Vagina (tissue), 2 donors: ENCODE measurements around the gene CHN2. TPM values are rescaled to one million over a fixed set of nuclear protein-coding genes. Genes with fewer than 3 reads are reported as not detected.

ENCODE experiments used
- DNase-seq, 2 donors: peaks; one replicate each; pipeline ENCODE4 v3.0.0-alpha.2; 2017; ENCODE audit errors: extremely low spot score in 2 of 2
- H3K27ac ChIP-seq: fragments of 200-600 bp; sonication (generic); one replicate; pipeline ENCODE4 v1.5.1; 2019
- H3K27me3 ChIP-seq: fragments of 200-600 bp; sonication (generic); one replicate; pipeline ENCODE4 v1.5.1; 2019
- H3K36me3 ChIP-seq, 2 donors: fragments of 200-600 bp; sonication (generic); one replicate each; pipeline ENCODE4 v1.5.1; 2017 to 2019
- H3K4me1 ChIP-seq: fragments of 200-600 bp; sonication (generic); one replicate; pipeline ENCODE4 v1.5.1; 2019
- H3K4me3 ChIP-seq, 2 donors: fragments of 200-600 bp; sonication (generic); 1 replicate in 1 of 2; 2 replicates in 1 of 2; pipeline ENCODE4 v1.5.1; 2016 to 2019
- H3K9me3 ChIP-seq: fragments of 200-600 bp; sonication (generic); one replicate; pipeline ENCODE4 v1.5.1; 2019
- CTCF ChIP-seq, 3 experiments: fragments of 450-650 bp in 2 of 3; fragments of 200-600 bp in 1 of 3; sonication (generic) in 1 of 3; IDR thresholded peaks; one replicate each; pipeline ENCODE4 v1.5.1; 2017 to 2019; ENCODE audit warnings: antibody characterized with exemption in 3 of 3, mild to moderate bottlenecking in 2 of 3, moderate library complexity in 2 of 3
- POLR2A ChIP-seq, 2 donors: fragments of 450-650 bp; IDR thresholded peaks; one replicate each; pipeline ENCODE4 v1.6.1; 2017; ENCODE audit warnings: antibody characterized with exemption in 2 of 2, mild to moderate bottlenecking in 2 of 2, moderate library complexity in 2 of 2
- POLR2AphosphoS5 ChIP-seq, 2 donors: sonication (generic); formaldehyde crosslinking; IDR thresholded peaks; one replicate each; pipeline ENCODE4 v1.9.0; 2017; ENCODE audit warnings: antibody characterized with exemption in 2 of 2, mild to moderate bottlenecking in 2 of 2, low read depth in 1 of 2; ENCODE audit not compliant: insufficient read depth in 1 of 2
- intact Hi-C: fragments of 100-400 bp; cut with DNase I; formaldehyde crosslinking; loops from one replicate; pipeline ENCODE4 v1.15.1; 2023
- total RNA-seq: library from RNA; depleted of rRNA; stranded (reverse); fragments of >200 nt; gene quantifications from one replicate; pipeline ENCODE4 v1.2.3, GENCODE V29; 2016

The CHN2 gene
- total RNA-seq, 1 donor from 2014 or later = 11.0 TPM

DNA sequence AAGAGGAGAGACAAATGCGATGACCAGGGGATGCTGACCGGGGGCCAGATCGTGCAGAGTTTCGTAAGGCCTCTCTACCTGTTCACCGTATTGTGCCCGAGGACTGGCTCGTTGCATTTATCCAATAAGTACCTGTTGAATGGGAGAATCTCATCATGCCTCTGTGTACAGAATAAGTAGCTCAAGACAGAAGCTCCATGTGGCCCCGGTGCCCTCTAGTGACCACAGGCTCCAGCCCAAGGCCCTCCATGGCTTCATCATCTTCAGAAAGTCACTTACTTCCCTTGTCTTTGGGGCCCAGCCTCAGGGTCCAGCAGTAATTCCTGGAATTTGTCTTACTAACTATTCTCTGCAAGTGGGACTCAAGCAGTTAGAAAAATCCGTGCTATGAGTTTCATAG lies 151.0 kb downstream of the CHN2 start:
- TF ChIP-seq POLR2AphosphoS5 (IDR thresholded peaks at IDR 0.05; ENCODE audit: insufficient read depth in 1 of 2, low read depth in 1 of 2) = no peak
- TF ChIP-seq CTCF (IDR thresholded peaks at IDR 0.05) = peak in 1 of 3 experiments; percentile 14
- H3K4me3 ChIP-seq = no peak overlapping the region
- no peaks in the 10 kb centered on the region for H3K4me1 ChIP-seq
- no peak for DNase-seq
- intact Hi-C loops = no loop called here
- no peaks in the 10 kb centered on the region for H3K9me3 ChIP-seq
- no peaks in the 10 kb centered on the region for H3K27me3 ChIP-seq
- H3K36me3 ChIP-seq = no peaks in the 10 kb centered on the region
- no peak overlapping the region for H3K27ac ChIP-seq

- no peak for DNase-seq
- Histone ChIP-seq H3K27ac (no peak overlapping the region), H3K36me3 (no peaks in the 10 kb centered on the region), H3K4me1 (no peaks in the 10 kb centered on the region), H3K27me3 (no peaks in the 10 kb centered on the region), H3K4me3 (no peak overlapping the region), H3K9me3 (no peaks in the 10 kb centered on the region)
- intact Hi-C loops = no loop called here
- TF ChIP-seq CTCF (IDR thresholded peaks at IDR 0.05) (no peak), POLR2AphosphoS5 (IDR thresholded peaks at IDR 0.05; ENCODE audit: insufficient read depth in 1 of 2, low read depth in 1 of 2) (no peak), POLR2A (IDR thresholded peaks at IDR 0.05) (no peak)
Observed at GRCh38 chr7:29346231-29346978, 151.8 kb downstream of the CHN2 start.

DNA sequence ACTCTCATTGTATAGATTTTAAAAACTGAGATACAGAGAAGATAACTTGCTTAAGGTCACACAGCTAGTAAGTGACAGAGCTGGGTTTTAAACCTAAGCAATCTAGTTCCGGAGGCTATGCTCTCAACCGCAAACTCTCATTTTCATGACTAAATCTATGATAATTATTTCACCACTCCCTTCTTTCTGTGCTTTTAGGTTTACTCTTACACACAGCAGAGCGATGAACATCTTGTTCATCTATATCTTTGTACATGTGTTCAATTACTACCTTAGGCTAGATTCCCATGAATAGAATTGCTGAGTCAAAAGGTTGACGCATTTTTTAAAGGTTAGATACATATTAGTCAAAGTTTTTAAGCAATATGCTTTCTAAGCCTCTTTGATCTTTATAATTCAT lies 154.8 kb downstream of the CHN2 start:
- H3K27me3 ChIP-seq = no peaks in the 10 kb centered on the region
- H3K4me1 ChIP-seq = no peaks in the 10 kb centered on the region
- no peak for TF ChIP-seq POLR2AphosphoS5 (IDR thresholded peaks at IDR 0.05; ENCODE audit: insufficient read depth in 1 of 2, low read depth in 1 of 2)
- no peak for TF ChIP-seq POLR2A (IDR thresholded peaks at IDR 0.05)
- no peak for TF ChIP-seq CTCF (IDR thresholded peaks at IDR 0.05)
- H3K27ac ChIP-seq = no peak overlapping the region
- H3K9me3 ChIP-seq = no peaks in the 10 kb centered on the region
- no peak for DNase-seq
- no peaks in the 10 kb centered on the region for H3K36me3 ChIP-seq
- intact Hi-C loops = no loop called here
- H3K4me3 ChIP-seq = no peak overlapping the region

DNA sequence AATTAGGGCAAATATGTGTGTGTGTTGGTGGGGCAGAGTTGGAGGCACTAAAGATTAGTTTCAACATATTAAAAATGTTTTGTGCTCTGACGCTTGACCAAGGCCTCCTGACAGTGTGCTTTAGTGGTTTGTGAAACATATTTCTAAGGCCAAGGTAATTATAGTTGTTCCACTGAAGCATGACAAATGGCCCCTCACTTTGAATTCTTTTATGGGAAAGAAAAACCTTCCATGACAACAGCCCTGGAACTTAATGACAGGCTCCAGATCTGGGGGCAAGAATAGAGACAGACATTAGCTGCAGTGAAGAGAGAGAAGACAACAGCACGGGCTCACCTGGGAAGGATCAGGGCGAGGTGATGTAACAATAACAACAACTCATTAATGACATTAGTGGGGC lies 155.8 kb downstream of the CHN2 start:
- no peaks in the 10 kb centered on the region for H3K36me3 ChIP-seq
- no peaks in the 10 kb centered on the region for H3K27me3 ChIP-seq
- no peak overlapping the region for H3K4me3 ChIP-seq
- no peaks in the 10 kb centered on the region for H3K9me3 ChIP-seq
- intact Hi-C loops = no loop called here
- DNase-seq = no peak
- no peaks in the 10 kb centered on the region for H3K4me1 ChIP-seq
- H3K27ac ChIP-seq = no peak overlapping the region
- TF ChIP-seq POLR2AphosphoS5 (IDR thresholded peaks at IDR 0.05; ENCODE audit: insufficient read depth in 1 of 2, low read depth in 1 of 2) = no peak
- TF ChIP-seq POLR2A (IDR thresholded peaks at IDR 0.05) = no peak
- no peak for TF ChIP-seq CTCF (IDR thresholded peaks at IDR 0.05)

GRCh38 chr7:29352041-29352440 lies 157.5 kb downstream of the CHN2 start:
- Histone ChIP-seq H3K9me3 (no peaks in the 10 kb centered on the region), H3K4me1 (no peaks in the 10 kb centered on the region), H3K4me3 (no peak overlapping the region), H3K27ac (no peak overlapping the region), H3K27me3 (no peaks in the 10 kb centered on the region), H3K36me3 (no peaks in the 10 kb centered on the region)
- DNase-seq = no peak
- intact Hi-C loops = no loop called here
- TF ChIP-seq POLR2AphosphoS5 (IDR thresholded peaks at IDR 0.05; ENCODE audit: insufficient read depth in 1 of 2, low read depth in 1 of 2) (no peak), CTCF (IDR thresholded peaks at IDR 0.05) (no peak), POLR2A (IDR thresholded peaks at IDR 0.05) (no peak)
